Stimulated activated CD4-positive, alpha-beta T cell treated with anti-CD3 and anti-CD28 coated beads, TNF-alpha, amount 100 ng/mL, for 1 hour (primary cell): ENCODE measurements around the gene KXD1.
A peak's percentile ranks its signal among the peaks of the same experiment; 100 is the strongest.
"Not testable (repeated sequence)": the region's sequence is repeated elsewhere in the genome, so short reads cannot be mapped to it uniquely, and the experiment has no call there.

Experiments used
- DNase-seq, 3 donors: peaks; one replicate each; pipeline ENCODE4 v3.0.0-alpha.2; 2020; ENCODE audit warnings: low read depth in 3 of 3, low spot score in 1 of 3

The KXD1 gene

DNA sequence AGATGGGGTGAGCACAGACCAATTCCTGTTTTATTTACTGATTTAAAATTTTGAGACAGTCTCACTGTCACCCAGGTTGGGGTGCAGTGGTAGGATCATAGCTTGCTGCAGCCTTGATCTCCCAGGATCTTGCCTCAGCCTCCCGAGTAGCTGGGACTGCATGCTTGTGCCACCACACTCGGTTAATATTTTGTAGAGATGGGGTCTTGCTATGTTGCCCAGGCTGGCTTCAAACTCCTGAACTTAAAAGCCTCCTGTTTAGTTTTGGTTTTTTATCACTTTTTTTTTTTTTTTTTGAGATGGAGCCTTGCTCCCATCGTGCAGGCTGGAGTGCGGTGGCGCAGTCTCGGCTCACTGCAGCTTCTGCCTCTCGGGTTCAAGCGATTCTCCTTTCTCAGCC is 18.7 kb downstream of the KXD1 start:
- DNase-seq: no peak

- no peak for DNase-seq
Measured at GRCh38 chr19:18577365-18577914, 19.8 kb downstream of the KXD1 start.

DNA sequence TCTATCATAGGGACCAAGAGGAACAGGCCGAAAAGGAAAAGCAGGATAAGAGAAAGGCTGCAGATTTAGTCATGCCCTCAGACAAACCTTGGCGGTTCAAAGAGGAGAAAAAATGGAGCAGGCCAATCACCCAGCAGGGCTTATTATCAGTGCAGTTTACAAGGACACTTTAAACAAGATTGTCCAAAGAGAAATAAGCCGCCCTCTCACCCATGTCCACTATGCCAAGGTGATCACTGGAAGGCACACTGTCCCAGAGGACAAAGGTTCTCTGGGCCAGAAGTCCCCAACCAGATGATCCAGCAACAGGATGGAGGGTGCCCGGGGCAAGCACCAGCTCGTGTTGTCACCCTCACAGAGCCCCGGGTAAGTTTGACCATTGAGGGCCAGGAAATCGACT is 22.6 kb downstream of the KXD1 start:
- DNase-seq: no peak

DNA sequence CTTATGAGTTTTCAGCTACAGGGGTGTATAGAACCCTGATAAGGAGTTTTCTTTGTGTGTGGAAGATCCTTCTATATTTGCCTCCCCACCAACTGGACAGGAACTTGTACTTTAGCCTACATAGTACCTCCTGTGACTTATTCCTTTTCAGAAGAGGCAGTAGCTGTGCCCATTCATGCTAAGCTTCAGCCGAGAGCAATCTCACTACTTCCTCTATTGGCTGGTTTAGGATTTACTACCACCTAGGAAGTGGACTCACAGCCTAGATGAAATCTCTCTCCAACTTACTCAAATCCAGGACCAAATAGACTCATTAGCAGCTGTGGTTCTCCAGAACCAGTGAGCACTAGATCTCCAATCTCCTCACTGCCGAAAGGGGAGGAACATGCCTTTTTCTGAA is 28.6 kb downstream of the KXD1 start:
- no peak for DNase-seq

- no peak for DNase-seq
Measured at GRCh38 chr19:18587561-18587960, 29.9 kb downstream of the KXD1 start.

DNA sequence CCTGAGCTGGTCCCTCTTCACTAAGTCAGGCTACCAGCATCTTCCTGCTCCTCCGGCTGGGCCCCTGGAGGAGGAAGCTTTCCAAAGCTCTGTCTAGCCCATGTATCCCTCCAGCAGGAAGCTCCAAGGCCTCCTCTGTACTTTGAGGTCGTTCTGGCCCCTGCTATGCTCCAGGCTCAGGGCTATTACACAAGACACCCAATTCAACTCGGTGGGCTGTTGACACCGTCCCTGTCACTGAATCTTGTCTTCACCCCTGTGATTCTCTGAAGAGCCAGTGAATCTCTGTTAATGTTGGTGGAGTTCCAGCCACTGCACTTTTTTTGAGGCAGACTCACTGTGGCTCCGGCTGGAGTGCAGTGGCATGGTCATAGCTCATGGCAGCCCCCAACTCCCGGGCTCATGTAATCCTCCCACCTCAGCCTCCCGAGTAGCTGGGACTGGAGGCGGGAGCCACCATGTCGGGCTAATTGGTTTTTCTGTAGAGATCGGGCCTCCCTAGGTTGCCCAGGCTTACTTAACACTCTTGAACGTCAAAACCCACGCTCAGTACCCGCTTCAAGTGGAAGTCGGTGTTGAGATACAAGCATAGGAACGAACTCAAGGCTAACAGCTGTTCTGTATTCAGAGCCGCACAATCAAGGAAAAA is 30.4 kb downstream of the KXD1 start:
- DNase-seq: no peak

- peak; percentile 64 to 84 (median 76) for DNase-seq
Measured at GRCh38 chr19:18588611-18589379, 31.1 kb downstream of the KXD1 start, which contains the start of gene REX1BD. REX1BD (plus strand) TSS chr19:18588798; CDS start chr19:18588802, 4 bp downstream.

- peak; percentile 24 to 45 (median 37) for DNase-seq
Measured at GRCh38 chr19:18589380-18590272, 32.0 kb downstream of the KXD1 start.

DNA sequence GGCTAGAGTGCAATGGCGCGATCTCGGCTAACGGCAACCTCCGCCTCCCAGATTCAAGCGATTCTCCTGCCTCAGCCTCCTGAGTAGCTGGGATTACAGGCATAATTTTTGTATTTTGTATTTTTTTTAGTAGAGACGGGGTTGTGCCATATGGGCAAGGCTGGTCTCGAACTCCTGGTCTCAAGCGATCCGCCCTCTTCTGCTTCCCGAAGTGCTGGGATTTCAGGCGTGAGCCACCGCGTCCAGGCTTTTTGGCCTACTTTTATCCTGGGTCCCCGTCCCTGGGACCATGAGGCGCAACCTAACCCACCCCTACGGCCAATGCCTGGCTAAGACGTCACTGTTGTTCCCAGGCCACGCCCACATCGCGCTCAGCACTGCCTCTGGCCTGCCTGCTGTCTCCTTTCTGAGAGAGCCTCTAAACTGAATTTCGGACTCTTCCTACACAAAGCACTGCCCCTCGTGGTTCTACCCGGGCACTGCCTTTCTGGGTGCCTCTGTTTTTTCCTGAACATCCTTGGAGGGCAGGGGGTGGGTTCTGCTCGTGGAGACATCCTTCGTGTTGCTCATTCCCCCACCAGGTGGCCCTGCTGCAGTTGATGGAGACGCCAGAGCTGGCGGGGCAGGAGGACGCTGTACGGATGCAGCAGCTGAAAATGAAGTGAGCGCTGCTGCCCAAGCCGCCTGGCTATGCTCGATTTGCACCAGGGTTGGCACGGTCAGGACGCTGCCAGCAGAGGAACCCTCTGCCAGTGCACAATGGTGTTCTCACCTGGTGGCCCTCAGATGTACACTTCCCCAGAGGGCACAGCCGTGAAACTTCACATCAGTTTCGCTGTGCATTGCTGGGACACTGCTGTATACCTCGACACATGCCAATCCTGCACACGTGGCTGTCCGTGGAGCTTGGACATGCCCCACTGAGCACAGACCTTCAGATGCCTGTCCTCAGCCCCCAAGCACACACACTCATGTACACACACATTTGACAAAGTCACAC is 32.9 kb downstream of the KXD1 start:
- DNase-seq: no peak

GRCh38 chr19:18591735-18592385 is 34.2 kb downstream of the KXD1 start:
- no peak for DNase-seq

DNA sequence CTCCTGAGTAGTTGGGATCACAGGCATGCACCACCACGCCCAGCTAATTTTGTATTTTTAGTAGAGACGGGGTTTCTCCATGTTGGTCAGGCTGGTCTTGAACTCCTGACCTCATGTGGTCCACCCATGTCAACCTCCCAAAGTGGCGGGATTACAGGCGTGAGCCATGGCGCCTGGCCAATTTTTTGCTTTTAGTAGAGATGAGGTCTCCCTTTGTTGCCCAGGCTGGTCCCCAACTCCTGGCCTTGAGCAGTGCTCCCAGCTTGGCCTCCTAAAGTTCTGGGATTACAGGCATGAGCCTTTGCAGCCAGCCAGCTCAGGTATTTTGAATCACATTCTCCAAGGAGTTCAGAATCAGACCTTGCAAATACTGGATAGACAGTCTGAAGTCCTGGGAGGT is 35.1 kb downstream of the KXD1 start:
- not testable (repeated sequence) for DNase-seq

DNA sequence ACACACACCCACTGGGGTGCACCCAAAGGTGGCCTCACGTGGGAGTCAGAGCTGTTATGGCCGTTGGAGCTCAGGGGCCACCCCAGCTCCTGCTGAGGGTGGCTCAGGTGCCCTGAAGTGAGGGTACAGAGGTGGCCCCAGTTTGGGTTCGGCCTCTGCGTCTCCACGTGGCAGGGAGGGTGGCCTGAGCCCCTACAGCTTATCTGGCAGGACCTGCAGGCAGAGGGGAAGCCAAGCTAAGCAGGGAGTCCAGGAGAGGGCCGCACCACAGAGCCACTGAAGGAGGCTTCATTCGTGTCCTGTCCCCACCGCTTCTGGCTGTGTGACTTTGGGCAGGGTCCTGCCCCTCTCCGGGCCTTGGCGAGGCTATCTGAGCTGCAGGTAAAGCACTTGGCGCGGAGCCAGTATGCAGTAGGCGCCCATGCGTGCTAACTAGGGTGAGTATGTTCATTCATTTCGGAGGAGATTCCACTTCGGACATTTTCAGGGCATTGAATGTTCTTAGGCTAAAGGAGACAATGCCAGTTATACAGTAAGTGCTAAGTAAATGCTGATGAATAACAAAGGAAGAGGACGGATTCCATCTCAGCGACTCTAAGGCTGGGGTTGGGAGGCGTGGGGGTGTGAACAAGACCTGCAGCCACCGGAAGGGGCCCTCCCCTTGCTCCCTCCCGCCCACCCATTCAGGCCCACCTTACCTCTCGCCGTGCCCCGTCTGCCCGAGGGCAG is 35.9 kb downstream of the KXD1 start:
- DNase-seq: no peak

DNA sequence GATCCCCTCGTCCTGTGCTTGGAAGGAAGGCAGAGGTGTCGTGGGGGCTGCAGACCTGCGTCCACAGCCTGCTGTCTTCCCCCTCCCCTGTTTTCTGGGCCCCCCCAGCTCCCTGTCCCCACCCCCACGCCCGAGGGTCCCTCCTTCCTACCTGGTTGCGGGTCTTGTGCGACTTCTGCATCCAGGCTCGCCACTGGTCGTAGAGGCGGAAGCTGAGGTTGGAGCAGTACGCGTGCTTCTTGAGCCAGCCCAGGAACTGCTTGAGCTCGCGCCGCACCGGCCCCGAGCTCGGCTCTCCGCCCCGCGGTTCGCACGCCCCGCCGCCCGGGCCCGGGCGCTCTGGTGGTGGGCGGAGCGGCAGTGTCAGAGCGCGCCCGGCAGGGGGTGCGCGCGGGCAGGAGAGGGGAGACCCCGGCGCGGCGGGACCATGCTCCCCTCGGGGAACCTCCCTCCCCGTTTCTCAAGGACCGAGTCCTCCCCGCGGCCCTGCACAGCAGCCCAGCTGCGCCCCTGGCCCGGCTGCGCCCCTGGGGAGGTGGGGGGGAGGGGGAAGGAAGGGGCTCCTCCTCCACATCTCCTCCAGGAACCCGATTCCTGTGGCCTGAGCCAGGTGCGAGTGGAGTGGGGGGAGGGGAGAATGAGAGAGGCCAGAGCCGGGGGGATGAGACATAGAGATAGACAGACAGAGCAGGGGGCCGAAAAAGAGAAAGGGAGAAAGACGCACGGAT is 36.6 kb downstream of the KXD1 start:
- peak; percentile 29 to 68 (median 57) for DNase-seq

- DNase-seq: no peak
Measured at GRCh38 chr19:18594824-18595373, 37.2 kb downstream of the KXD1 start.

DNA sequence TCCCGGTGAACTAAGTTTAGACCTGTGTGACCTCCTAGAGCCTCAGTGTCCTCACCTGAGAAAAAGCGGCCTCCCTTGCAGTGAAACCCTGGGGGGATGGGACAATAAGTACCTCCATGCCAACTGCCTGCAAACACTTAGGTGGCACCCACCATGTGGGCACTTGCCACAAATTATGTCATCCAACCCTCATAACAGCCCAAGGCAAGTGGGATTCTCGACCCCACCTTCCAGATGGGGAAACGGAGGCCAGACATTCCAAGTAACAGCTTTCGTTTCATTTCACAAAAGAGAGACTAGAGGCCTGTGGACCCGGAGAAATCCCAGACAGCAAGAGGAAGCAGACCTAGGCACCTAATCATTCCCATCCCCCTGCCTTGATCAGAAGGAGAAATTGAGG is 37.8 kb downstream of the KXD1 start:
- no peak for DNase-seq

DNA sequence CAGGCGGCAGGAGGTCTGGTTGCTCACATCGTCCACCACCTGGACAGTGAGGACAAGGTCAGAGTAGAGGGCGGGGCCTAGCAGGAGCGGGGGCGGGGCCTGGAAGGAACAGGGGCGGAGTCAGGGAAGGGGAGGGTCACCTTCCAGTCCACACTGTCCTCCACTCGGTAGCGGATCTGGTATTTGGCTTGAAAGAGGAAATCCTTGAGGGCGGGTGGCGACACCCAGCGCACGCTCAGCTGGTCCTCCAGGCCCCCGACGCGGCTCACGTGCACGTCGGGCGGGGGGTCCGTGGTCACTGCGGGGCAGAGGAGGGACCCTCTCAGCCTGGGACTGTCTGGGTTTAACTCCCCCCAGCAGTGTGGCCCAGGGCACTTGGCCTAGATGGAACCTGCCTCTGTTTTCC is 39.1 kb downstream of the KXD1 start:
- DNase-seq: no peak

DNA sequence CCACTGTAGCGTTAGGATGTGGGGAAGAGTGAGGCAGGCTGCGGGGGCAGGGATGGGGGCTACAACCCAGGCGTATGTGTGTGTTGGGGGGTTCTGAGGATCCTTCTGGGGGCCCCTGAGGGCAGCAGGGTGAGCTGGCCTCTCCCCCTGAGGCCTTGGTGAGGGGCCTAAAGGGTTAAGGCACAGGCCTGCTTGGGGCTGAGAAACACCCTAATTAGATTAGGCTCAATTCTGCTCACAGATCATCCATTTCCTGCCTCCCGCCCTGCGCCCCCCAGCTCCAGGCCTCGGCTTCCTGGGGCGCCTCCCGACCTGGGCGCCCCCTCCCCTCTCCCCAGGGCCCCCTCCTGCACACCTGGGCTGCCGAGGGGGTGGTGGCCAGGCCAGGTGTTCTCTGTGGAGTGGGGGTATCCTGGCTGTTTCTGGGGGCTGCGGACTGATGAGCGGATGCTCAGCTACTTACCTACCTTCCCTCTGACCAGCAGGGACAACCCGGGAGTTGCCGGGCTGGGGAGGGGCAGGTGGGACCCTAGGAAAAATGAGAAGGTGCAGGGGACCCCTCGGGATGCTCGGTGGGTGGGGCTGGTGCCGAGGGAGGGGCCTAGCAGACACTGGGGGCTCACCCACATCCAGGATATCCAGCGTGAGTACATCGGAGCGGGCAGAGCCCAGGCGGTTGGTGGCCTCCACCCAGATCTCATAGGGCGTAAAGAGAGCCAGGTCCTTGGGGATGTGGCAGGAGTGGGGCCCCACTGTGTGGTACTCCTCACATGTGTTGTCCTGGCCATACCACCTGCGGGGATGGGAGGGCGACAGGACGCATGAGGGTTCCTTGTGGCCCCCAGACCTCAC is 40.4 kb downstream of the KXD1 start:
- no peak for DNase-seq
